ENCODE results near the gene NAV2. TPM values are rescaled to one million over a fixed set of nuclear protein-coding genes. Genes with fewer than 3 reads are reported as not detected.

The NAV2 gene
- total RNA-seq, 1 experiment from 2014 or later = 22.7 TPM

GRCh38 chr11:19715373-19715772 is 2.7 kb downstream of the NAV2 start:
- no TSS peak for BruUV-seq (replicated peaks)
- in situ Hi-C loops (cut with HindIII; ENCODE audit: low pct_unique_long_range_greater_than_20kb, low sequenced_read_pairs) = no loop called here
- no peak for TF ChIP-seq CTCF (IDR thresholded peaks at IDR 0.05)
- TF ChIP-seq REST (IDR thresholded peaks at IDR 0.05; ENCODE audit: insufficient read depth in 1 of 2, low read depth in 2 of 2, low read length in 1 of 2) = no peak
- TF ChIP-seq POLR2AphosphoS5 (IDR thresholded peaks at IDR 0.05; ENCODE audit: low read depth, low read length) = no peak
- no peak for TF ChIP-seq TCF7L2 (IDR thresholded peaks at IDR 0.05; ENCODE audit: low read depth, low read length)
- no peak for TF ChIP-seq SIN3A (IDR thresholded peaks at IDR 0.05; ENCODE audit: borderline replicate concordance, insufficient read depth, low read depth, low read length)
- Histone ChIP-seq H3K27me3 (ENCODE audit: control insufficient read depth, insufficient read depth, low read length) (no peaks in the 10 kb centered on the region), H3K27ac (ENCODE audit: low read length) (peak overlapping the region; percentile 80), H3K36me3 (ENCODE audit: control insufficient read depth, insufficient read depth, low read length) (no peaks in the 10 kb centered on the region), H3K4me1 (ENCODE audit: control insufficient read depth, insufficient read depth, low read length) (peaks cover 43% of the 10 kb centered on the region), H3K9me3 (ENCODE audit: control insufficient read depth, insufficient read depth, low read depth, low read length) (no peaks in the 10 kb centered on the region), H3K4me3 (ENCODE audit: low read depth in 2 of 2, low read length in 2 of 2) (peak overlapping the region; percentile 64 to 91)
- CTCF ChIA-PET = interaction anchor here (1.4 kb wide), 1 partner anchor 27 kb away, joined by 3 read pairs; no protein-coding TSS in a partner anchor
- peak; percentile 83 for DNase-seq (ENCODE audit: low read depth, low spot score)
- peak; percentile 22 for ATAC-seq
- POLR2A ChIA-PET = no interaction called here
- intact Hi-C loops (cut with micrococcal nuclease; ENCODE audit: unreplicated experiment) = no loop called here

- ChIA-PET CTCF (no interaction called here), POLR2A (no interaction called here)
- Histone ChIP-seq H3K36me3 (ENCODE audit: control insufficient read depth, insufficient read depth, low read length) (no peaks in the 10 kb centered on the region), H3K27me3 (ENCODE audit: control insufficient read depth, insufficient read depth, low read length) (no peaks in the 10 kb centered on the region), H3K27ac (ENCODE audit: low read length) (no peak overlapping the region), H3K4me3 (ENCODE audit: low read depth in 2 of 2, low read length in 2 of 2) (no peak overlapping the region), H3K4me1 (ENCODE audit: control insufficient read depth, insufficient read depth, low read length) (peaks cover 38% of the 10 kb centered on the region), H3K9me3 (ENCODE audit: control insufficient read depth, insufficient read depth, low read depth, low read length) (no peaks in the 10 kb centered on the region)
- intact Hi-C loops (cut with micrococcal nuclease; ENCODE audit: unreplicated experiment) = no loop called here
- in situ Hi-C loops (cut with HindIII; ENCODE audit: low pct_unique_long_range_greater_than_20kb, low sequenced_read_pairs) = no loop called here
- DNase-seq (ENCODE audit: low read depth, low spot score) (no peak), ATAC-seq (no peak)
- TF ChIP-seq POLR2AphosphoS5 (IDR thresholded peaks at IDR 0.05; ENCODE audit: low read depth, low read length) (no peak), TCF7L2 (IDR thresholded peaks at IDR 0.05; ENCODE audit: low read depth, low read length) (no peak), CTCF (IDR thresholded peaks at IDR 0.05) (no peak), REST (IDR thresholded peaks at IDR 0.05; ENCODE audit: insufficient read depth in 1 of 2, low read depth in 2 of 2, low read length in 1 of 2) (no peak), SIN3A (IDR thresholded peaks at IDR 0.05; ENCODE audit: borderline replicate concordance, insufficient read depth, low read depth, low read length) (no peak)
- BruUV-seq (replicated peaks) = no TSS peak
Observed at GRCh38 chr11:19718051-19718450, 5.4 kb downstream of the NAV2 start.
